Activated CD4-positive, alpha-beta T cell treated with anti-CD3 and anti-CD28 coated beads, Interleukin-2, amount 50 U/mL, for 16 hours (primary cell): Measurements from ENCODE around the gene POMGNT1.

ENCODE experiments used
- DNase-seq: peaks from one replicate; pipeline ENCODE4 v3.0.0-alpha.2; 2020

POMGNT1 gene

GRCh38 chr1:46152016-46152415 is 46.2 kb downstream of the POMGNT1 start:
- DNase-seq: no peak

- DNase-seq: no peak
Observed at GRCh38 chr1:46150085-46150484, 48.1 kb downstream of the POMGNT1 start.

- no peak for DNase-seq
Observed at GRCh38 chr1:46148318-46148717, 49.9 kb downstream of the POMGNT1 start.
